ENCODE data around the gene PTPRG. TPM values are rescaled to one million over a fixed set of nuclear protein-coding genes. Genes with fewer than 3 reads are reported as not detected.

PTPRG gene
- total RNA-seq, 1 experiment from 2014 or later = 69.3 TPM

- H4K91ac ChIP-seq (ENCODE audit: insufficient read length, low read depth, low read length) = no peak overlapping the region
- H3K23ac ChIP-seq (ENCODE audit: insufficient read length, low read depth, low read length) = no peak overlapping the region
- H3K18ac ChIP-seq (ENCODE audit: insufficient read length, low read depth, low read length) = no peak overlapping the region
- H2BK20ac ChIP-seq (ENCODE audit: low read depth, low read length, poor library complexity, severe bottlenecking) = no peak overlapping the region
- no peak overlapping the region for H2BK12ac ChIP-seq (ENCODE audit: insufficient read length, low read depth, low read length)
- no peak overlapping the region for H3K14ac ChIP-seq (ENCODE audit: insufficient read depth, low read length)
- no peak overlapping the region for H3K9ac ChIP-seq (ENCODE audit: extremely low read depth, insufficient read length, low read length)
- no peak overlapping the region for H2AFZ ChIP-seq (ENCODE audit: low read length)
- H3K4me1 ChIP-seq (ENCODE audit: insufficient read depth, low read length) = no peaks in the 10 kb centered on the region
- H3K9me3 ChIP-seq (ENCODE audit: control insufficient read depth, low read depth, low read length) = no peaks in the 10 kb centered on the region
- no peaks in the 10 kb centered on the region for H3K79me1 ChIP-seq (ENCODE audit: insufficient read depth, low read depth, low read length, poor library complexity, severe bottlenecking)
- H4K5ac ChIP-seq (ENCODE audit: insufficient read length, low read depth, low read length) = no peak overlapping the region
- no CpG with 5 or more reads among the region's 9 CpGs for WGBS (ENCODE audit: extremely low coverage, insufficient read length, low lambda C conversion rate)
- TF ChIP-seq CTCF (conservative IDR thresholded peaks at IDR 0.05) = no peak
- H3K27ac Mint-ChIP-seq = peak overlapping the region in 2 of 3 experiments; percentile 53 to 55; a peak in 3 of 7 replicates
- H4K8ac ChIP-seq (replicated peaks; ENCODE audit: insufficient read length, low read depth, low read length) = no peak overlapping the region
- no peak overlapping the region for H3K4me2 ChIP-seq (ENCODE audit: insufficient read depth, insufficient read length, low read length)
- H4K20me1 ChIP-seq (ENCODE audit: control insufficient read depth, insufficient read depth, insufficient read length) = no peaks in the 10 kb centered on the region
- no peak overlapping the region for H3K56ac ChIP-seq (ENCODE audit: insufficient read length, low read depth, low read length)
- H2AK5ac ChIP-seq (ENCODE audit: insufficient read length, low read length) = no peak overlapping the region
- DNase-seq = no peak
- H3K27ac ChIP-seq (ENCODE audit: insufficient read length, low read depth, low read length) = no peak overlapping the region
- peaks cover 0 to 2% of the 10 kb centered on the region in 2 experiments; a peak in 1 of 5 replicates for H3K9me3 Mint-ChIP-seq
- no peak overlapping the region for H2BK120ac ChIP-seq (ENCODE audit: low read depth, low read length, poor library complexity, severe bottlenecking)
- H3K79me2 ChIP-seq (ENCODE audit: insufficient read depth, low read length) = no peaks in the 10 kb centered on the region
- peaks cover 11 to 14% of the 10 kb centered on the region in 2 experiments for H3K4me1 Mint-ChIP-seq
- H2BK15ac ChIP-seq (ENCODE audit: low read depth, low read length) = no peak overlapping the region
- H3K36me3 Mint-ChIP-seq (ENCODE audit: insufficient read depth in 1 of 3, low read depth in 3 of 3) = peaks cover 28 to 46% (median 33%) of the 10 kb centered on the region in 3 experiments
- H3T11ph ChIP-seq (ENCODE audit: low read length) = no peak overlapping the region
- H3K4ac ChIP-seq (ENCODE audit: low read depth, low read length) = no peak overlapping the region
- H3K27me3 Mint-ChIP-seq (ENCODE audit: low read depth) = peaks cover 2% of the 10 kb centered on the region
- H3K23me2 ChIP-seq (ENCODE audit: insufficient read length, low read depth, low read length, poor library complexity, severe bottlenecking) = peaks cover 4% of the 10 kb centered on the region
- H3K4me3 Mint-ChIP-seq = no peak overlapping the region
- H2BK5ac ChIP-seq (ENCODE audit: insufficient read length, low read length) = no peak overlapping the region
- H3K27me3 ChIP-seq (ENCODE audit: insufficient read depth, low read length) = no peaks in the 10 kb centered on the region
Measured at GRCh38 chr3:62189376-62189698, 628.0 kb downstream of the PTPRG start.
